Type B pancreatic cell (in vitro differentiated cells): ENCODE measurements around the gene CADPS. TPM values are rescaled to one million over a fixed set of nuclear protein-coding genes. Genes with fewer than 3 reads are reported as not detected.
A peak's percentile ranks its signal among the peaks of the same experiment; 100 is the strongest.

Source experiments
- DNase-seq: peaks from one replicate; pipeline ENCODE4 v3.0.0; 2021; ENCODE audit warnings: mixed read lengths; ENCODE audit not compliant: unreplicated experiment; ENCODE audit errors: extremely low spot score
- H3K27ac Mint-ChIP-seq: 2 replicates; pipeline ENCODE4 v1.8.0; 2021; ENCODE audit warnings: mild to moderate bottlenecking, mixed read lengths
- H3K27me3 Mint-ChIP-seq: 2 replicates; pipeline ENCODE4 v1.8.0; 2021; ENCODE audit warnings: mixed read lengths
- H3K36me3 Mint-ChIP-seq: 2 replicates; pipeline ENCODE4 v1.8.0; 2021; ENCODE audit warnings: mixed read lengths
- H3K4me1 Mint-ChIP-seq: one replicate; pipeline ENCODE4 v1.8.0; 2021; ENCODE audit warnings: mixed read lengths; ENCODE audit not compliant: unreplicated experiment
- H3K4me3 Mint-ChIP-seq: 2 replicates; pipeline ENCODE4 v1.8.0; 2021; ENCODE audit warnings: mild to moderate bottlenecking, mixed read lengths
- H3K9me3 Mint-ChIP-seq: 2 replicates; pipeline ENCODE4 v1.8.0; 2021; ENCODE audit warnings: mixed read lengths
- CTCF ChIP-seq: fragments of 200-600 bp; sonication (generic); conservative IDR thresholded peaks from 2 replicates; pipeline ENCODE4 v1.5.0; 2021; ENCODE audit warnings: antibody characterized with exemption, mild to moderate bottlenecking
- total RNA-seq: library from RNA; stranded (reverse); gene quantifications from 2 replicates; pipeline ENCODE4 v1.2.1, GENCODE V29; 2021; ENCODE audit warnings: low replicate concordance

Gene CADPS
- total RNA-seq, 1 donor from 2014 or later: 21.6 TPM

- Mint-ChIP-seq H3K27me3 (peaks cover 32% of the 10 kb centered on the region), H3K9me3 (no peaks in the 10 kb centered on the region), H3K4me3 (no peak overlapping the region), H3K36me3 (no peaks in the 10 kb centered on the region), H3K27ac (no peak overlapping the region), H3K4me1 (peaks cover 12% of the 10 kb centered on the region)
- no peak for DNase-seq
- TF ChIP-seq CTCF: no peak
Observed at GRCh38 chr3:62662677-62663076, 212.5 kb downstream of the CADPS start.

DNA sequence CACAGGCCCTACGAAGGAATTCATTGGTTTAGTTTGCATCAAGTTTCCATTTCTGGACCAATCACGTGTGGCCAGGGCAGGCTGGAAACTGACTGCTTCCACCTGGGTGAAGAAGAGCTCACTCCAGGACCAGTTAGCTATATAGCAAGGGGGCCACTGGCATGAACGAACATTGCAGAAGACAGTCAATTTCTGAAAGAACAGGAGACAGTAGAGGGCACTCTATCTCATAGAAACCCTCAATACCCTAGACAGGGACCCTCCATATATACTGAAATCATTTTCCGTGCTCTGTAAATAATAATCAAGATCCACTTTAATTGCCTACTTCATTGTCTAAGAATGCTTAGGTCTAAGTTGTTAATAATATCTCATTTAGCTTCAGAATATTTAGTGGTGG, 215.6 kb downstream of the CADPS start:
- no peak for DNase-seq
- Mint-ChIP-seq H3K9me3 (no peaks in the 10 kb centered on the region), H3K4me3 (no peak overlapping the region), H3K4me1 (peaks cover 6% of the 10 kb centered on the region), H3K27ac (no peak overlapping the region), H3K36me3 (no peaks in the 10 kb centered on the region), H3K27me3 (peaks cover 26% of the 10 kb centered on the region)
- TF ChIP-seq CTCF: peak; percentile 27

DNA sequence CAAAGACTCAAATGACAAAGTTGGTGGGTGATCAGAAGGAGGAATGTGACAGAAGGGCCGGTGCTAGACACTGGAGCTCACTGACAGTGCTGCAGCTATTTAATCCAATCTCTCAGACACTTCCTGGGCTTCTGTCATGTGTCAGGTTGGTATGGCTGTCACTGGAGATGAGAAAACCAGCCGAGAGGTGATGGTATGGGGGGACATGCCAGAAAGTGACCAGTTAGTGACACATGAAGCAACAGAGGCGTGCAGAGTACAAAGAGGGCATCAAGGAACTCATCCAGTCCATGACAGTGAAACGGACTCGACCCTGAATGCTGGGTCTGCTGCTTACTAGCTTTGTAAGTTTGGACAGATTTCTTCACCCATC, 219.5 kb downstream of the CADPS start:
- Mint-ChIP-seq H3K4me1 (no peaks in the 10 kb centered on the region), H3K4me3 (no peak overlapping the region), H3K27ac (no peak overlapping the region), H3K36me3 (no peaks in the 10 kb centered on the region), H3K9me3 (no peaks in the 10 kb centered on the region), H3K27me3 (peaks cover 18% of the 10 kb centered on the region)
- TF ChIP-seq CTCF: no peak
- no peak for DNase-seq

DNA sequence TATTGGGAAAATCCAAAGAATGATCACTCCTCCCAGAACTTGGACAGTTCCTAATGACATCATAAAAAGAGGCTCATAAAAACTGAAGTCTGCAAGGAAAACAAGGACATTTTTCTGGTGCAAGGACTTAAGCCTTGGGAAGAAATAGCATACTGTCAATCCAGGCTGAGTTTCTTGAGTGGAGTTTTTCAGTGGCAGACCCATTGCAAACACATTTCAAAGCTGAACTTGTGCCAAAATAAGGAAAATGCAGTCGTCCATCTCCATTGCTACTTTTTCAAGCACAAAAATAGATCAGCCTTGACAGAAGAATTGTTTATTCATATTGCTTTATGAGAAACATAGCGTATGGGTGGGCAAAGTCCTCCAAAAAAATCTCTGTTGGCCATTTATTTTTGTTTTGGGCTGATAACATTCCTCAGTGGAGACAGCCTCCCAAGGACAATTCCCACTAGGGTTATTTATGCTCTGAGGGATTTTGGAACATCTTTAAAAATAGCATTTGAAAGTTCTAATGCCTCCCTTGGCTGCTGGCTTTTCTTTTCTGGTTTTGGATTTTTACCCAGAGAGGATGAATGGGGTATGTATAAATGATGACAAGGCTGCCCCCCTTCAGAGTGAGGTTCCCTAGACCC, 220.0 kb downstream of the CADPS start:
- Mint-ChIP-seq H3K27me3 (peaks cover 18% of the 10 kb centered on the region), H3K36me3 (no peaks in the 10 kb centered on the region), H3K4me1 (no peaks in the 10 kb centered on the region), H3K27ac (no peak overlapping the region), H3K9me3 (no peaks in the 10 kb centered on the region), H3K4me3 (no peak overlapping the region)
- no peak for TF ChIP-seq CTCF
- DNase-seq: no peak

GRCh38 chr3:62653796-62654195, 221.4 kb downstream of the CADPS start:
- no peak overlapping the region for H3K4me3 Mint-ChIP-seq
- H3K36me3 Mint-ChIP-seq: no peaks in the 10 kb centered on the region
- no peaks in the 10 kb centered on the region for H3K4me1 Mint-ChIP-seq
- DNase-seq: no peak
- H3K27me3 Mint-ChIP-seq: peaks cover 14% of the 10 kb centered on the region
- H3K9me3 Mint-ChIP-seq: no peaks in the 10 kb centered on the region
- TF ChIP-seq CTCF: no peak
- H3K27ac Mint-ChIP-seq: no peak overlapping the region

- no peaks in the 10 kb centered on the region for H3K9me3 Mint-ChIP-seq
- TF ChIP-seq CTCF: no peak
Observed at GRCh38 chr3:62647711-62648110, 227.5 kb downstream of the CADPS start.

More at GRCh38 chr3:62647711-62648110, 227.5 kb downstream of the CADPS start:
- DNase-seq: no peak
- H3K27ac Mint-ChIP-seq: no peak overlapping the region
- H3K27me3 Mint-ChIP-seq: no peaks in the 10 kb centered on the region
- peaks cover 4% of the 10 kb centered on the region for H3K4me1 Mint-ChIP-seq
- no peak overlapping the region for H3K4me3 Mint-ChIP-seq
- no peaks in the 10 kb centered on the region for H3K36me3 Mint-ChIP-seq
